Calu3 (cell line): ENCODE results near the gene SYNPR. TPM values are rescaled to one million over a fixed set of nuclear protein-coding genes. Genes with fewer than 3 reads are reported as not detected.

Experiments used
- BruUV-seq: library from RNA; stranded (reverse); fragments of 400-500 nt; replicated peaks from 2 replicates; lab custom pipeline; 2021; lab: Mats Ljungman, UMichigan
- CTCF ChIA-PET: fragments of 300-600 bp; sonication (Branson Sonifier 250); formaldehyde crosslinking; loops from one replicate; lab custom pipeline; 2022; ENCODE audit warnings: antibody characterized with exemption; lab: Charles Lee
- DNase-seq: peaks from one replicate; pipeline ENCODE4 v3.0.0; 2022
- H3K27ac Mint-ChIP-seq: one replicate; pipeline ENCODE4 v1.8.0; 2022; ENCODE audit warnings: mixed read lengths; ENCODE audit not compliant: unreplicated experiment
- H3K27me3 Mint-ChIP-seq: one replicate; pipeline ENCODE4 v1.8.0; 2022; ENCODE audit warnings: mixed read lengths; ENCODE audit not compliant: unreplicated experiment
- H3K36me3 Mint-ChIP-seq: one replicate; pipeline ENCODE4 v1.8.0; 2022; ENCODE audit warnings: mild to moderate bottlenecking, moderate library complexity, mixed read lengths; ENCODE audit not compliant: insufficient read depth, unreplicated experiment
- H3K4me1 Mint-ChIP-seq: one replicate; pipeline ENCODE4 v1.8.0; 2022; ENCODE audit warnings: mild to moderate bottlenecking, low read depth, mixed read lengths; ENCODE audit not compliant: unreplicated experiment
- H3K4me3 Mint-ChIP-seq: one replicate; pipeline ENCODE4 v1.8.0; 2022; ENCODE audit warnings: mild to moderate bottlenecking, low read depth, moderate library complexity, mixed read lengths; ENCODE audit not compliant: unreplicated experiment
- H3K9me3 Mint-ChIP-seq: one replicate; pipeline ENCODE4 v1.8.0; 2022; ENCODE audit warnings: low read depth, mixed read lengths; ENCODE audit not compliant: unreplicated experiment
- CTCF ChIP-seq: fragments of 200-600 bp; IDR thresholded peaks from one replicate; pipeline ENCODE4 v1.8.0; 2022; ENCODE audit warnings: antibody characterized with exemption; ENCODE audit not compliant: unreplicated experiment
- intact Hi-C: fragments of 100-400 bp; cut with micrococcal nuclease; formaldehyde crosslinking; loops from one replicate; pipeline ENCODE4 v1.10.0; 2022; ENCODE audit not compliant: unreplicated experiment
- total RNA-seq: library from RNA; stranded (reverse); gene quantifications from 2 replicates; pipeline ENCODE4 v1.2.3, GENCODE V29; 2022

SYNPR gene
- total RNA-seq, 1 experiment from 2014 or later, result 0.90 TPM

- CTCF ChIA-PET, result no interaction called here
- H3K36me3 Mint-ChIP-seq, result no peaks in the 10 kb centered on the region
- no peak overlapping the region for H3K4me3 Mint-ChIP-seq
- BruUV-seq, result no TSS peak
- no peaks in the 10 kb centered on the region for H3K4me1 Mint-ChIP-seq
- H3K27me3 Mint-ChIP-seq, result no peaks in the 10 kb centered on the region
- no peak for TF ChIP-seq CTCF
- H3K9me3 Mint-ChIP-seq, result no peaks in the 10 kb centered on the region
- intact Hi-C loops, result no loop called here
- DNase-seq, result no peak
- no peak overlapping the region for H3K27ac Mint-ChIP-seq
Observed at GRCh38 chr3:63294332-63294731, 16.2 kb downstream of the SYNPR start.

- CTCF ChIA-PET, result no interaction called here
- H3K36me3 Mint-ChIP-seq, result no peaks in the 10 kb centered on the region
- no peaks in the 10 kb centered on the region for H3K4me1 Mint-ChIP-seq
- no peak overlapping the region for H3K4me3 Mint-ChIP-seq
- H3K27ac Mint-ChIP-seq, result no peak overlapping the region
- DNase-seq, result no peak
- no peak for TF ChIP-seq CTCF
- no TSS peak for BruUV-seq
- intact Hi-C loops, result no loop called here
- H3K27me3 Mint-ChIP-seq, result no peaks in the 10 kb centered on the region
- no peaks in the 10 kb centered on the region for H3K9me3 Mint-ChIP-seq
Observed at GRCh38 chr3:63295356-63295755, 17.2 kb downstream of the SYNPR start.

- Mint-ChIP-seq H3K4me1 (no peaks in the 10 kb centered on the region), H3K9me3 (no peaks in the 10 kb centered on the region), H3K4me3 (no peak overlapping the region), H3K36me3 (no peaks in the 10 kb centered on the region), H3K27me3 (no peaks in the 10 kb centered on the region), H3K27ac (no peak overlapping the region)
- DNase-seq, result no peak
- no peak for TF ChIP-seq CTCF
- BruUV-seq, result no TSS peak
- CTCF ChIA-PET, result no interaction called here
- intact Hi-C loops, result no loop called here
Observed at GRCh38 chr3:63295806-63296205, 17.7 kb downstream of the SYNPR start.

- no peaks in the 10 kb centered on the region for H3K27me3 Mint-ChIP-seq
- no TSS peak for BruUV-seq
- no peak overlapping the region for H3K27ac Mint-ChIP-seq
- intact Hi-C loops, result no loop called here
- no peaks in the 10 kb centered on the region for H3K4me1 Mint-ChIP-seq
- DNase-seq, result no peak
- no peaks in the 10 kb centered on the region for H3K9me3 Mint-ChIP-seq
- CTCF ChIA-PET, result no interaction called here
- H3K4me3 Mint-ChIP-seq, result no peak overlapping the region
- TF ChIP-seq CTCF, result no peak
- H3K36me3 Mint-ChIP-seq, result no peaks in the 10 kb centered on the region
Observed at GRCh38 chr3:63296249-63296648, 18.1 kb downstream of the SYNPR start.
